ENCODE data around the gene ITGB2.

Gene ITGB2

DNA sequence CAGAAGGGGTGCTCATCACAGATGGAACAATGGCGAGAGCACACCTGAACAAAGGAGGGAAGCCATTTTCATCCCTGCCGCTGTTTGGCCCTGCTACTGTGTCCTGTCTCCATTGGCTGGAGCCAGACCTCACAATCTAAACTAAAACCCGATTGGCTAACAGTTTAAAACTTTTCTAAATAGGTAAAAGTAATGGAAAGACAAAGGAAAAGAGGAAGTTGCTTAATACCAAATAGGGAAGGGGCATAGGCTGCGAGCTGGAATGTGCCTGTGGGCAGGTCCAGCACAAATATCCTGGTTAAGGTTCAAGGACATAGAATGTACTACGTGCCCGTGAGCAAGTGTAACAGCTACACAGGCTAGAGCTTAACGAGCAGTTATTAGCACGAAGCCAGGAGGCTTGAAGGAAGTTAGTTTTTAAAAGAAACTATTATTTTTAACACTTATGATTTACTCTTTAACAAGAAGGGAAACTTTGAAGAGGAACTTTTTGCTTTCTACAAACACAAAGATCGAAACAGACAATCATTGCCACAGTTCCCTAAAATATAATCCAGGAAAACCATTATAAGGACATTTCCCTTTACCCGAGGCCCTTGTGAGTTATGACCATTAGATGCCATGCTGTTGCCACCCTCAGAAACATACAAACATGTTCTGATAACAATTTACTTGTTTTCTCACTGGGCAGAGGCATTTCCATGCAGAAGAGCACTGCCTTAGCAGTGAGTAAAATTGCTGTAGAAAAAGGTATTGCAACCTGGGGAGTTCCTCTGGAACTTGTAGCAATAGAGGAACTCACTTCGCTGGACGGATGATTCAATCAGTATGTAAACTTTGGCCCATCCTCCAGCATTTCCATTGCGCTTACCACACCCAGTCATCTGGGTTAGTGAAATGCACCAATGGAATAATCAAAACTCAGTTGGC, 42.4 kb downstream of the ITGB2 start:
- DNase-seq (ENCODE audit: low spot score): no peak

DNA sequence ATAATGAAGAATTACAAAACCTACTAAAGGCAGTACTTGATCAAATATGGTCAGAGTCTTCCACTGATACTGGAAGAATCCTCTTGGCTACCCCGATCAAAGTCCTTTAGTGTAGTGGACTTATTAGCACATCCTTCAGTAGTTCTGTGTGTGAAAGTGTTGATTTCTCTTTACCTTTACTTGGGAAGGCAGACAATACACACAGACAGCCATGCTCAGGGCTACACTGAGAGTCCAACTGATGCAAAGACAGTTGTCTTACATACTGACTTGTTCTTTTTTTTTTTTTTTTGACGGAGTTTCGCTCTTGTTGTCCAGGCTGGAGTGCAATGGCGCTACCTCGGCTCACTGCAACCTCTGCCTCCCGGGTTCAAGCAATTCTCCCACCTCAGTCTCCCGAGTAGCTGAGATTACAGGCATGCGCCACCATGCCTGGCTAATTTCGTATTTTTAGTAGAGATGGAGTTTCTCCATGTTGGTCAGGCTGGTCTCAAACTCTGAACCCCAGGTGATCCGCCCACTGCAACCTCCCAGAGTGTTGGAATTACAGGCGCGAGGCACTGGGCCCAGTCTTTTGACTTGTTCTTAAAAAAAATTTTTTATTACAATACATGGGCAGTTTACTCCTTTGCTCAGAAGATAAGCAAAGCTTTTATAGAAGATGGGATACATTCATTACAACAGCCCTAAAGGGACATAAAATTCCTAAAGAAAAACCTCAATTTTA, 43.7 kb downstream of the ITGB2 start:
- DNase-seq (ENCODE audit: low spot score): no peak
- TF ChIP-seq, protein P1, sequence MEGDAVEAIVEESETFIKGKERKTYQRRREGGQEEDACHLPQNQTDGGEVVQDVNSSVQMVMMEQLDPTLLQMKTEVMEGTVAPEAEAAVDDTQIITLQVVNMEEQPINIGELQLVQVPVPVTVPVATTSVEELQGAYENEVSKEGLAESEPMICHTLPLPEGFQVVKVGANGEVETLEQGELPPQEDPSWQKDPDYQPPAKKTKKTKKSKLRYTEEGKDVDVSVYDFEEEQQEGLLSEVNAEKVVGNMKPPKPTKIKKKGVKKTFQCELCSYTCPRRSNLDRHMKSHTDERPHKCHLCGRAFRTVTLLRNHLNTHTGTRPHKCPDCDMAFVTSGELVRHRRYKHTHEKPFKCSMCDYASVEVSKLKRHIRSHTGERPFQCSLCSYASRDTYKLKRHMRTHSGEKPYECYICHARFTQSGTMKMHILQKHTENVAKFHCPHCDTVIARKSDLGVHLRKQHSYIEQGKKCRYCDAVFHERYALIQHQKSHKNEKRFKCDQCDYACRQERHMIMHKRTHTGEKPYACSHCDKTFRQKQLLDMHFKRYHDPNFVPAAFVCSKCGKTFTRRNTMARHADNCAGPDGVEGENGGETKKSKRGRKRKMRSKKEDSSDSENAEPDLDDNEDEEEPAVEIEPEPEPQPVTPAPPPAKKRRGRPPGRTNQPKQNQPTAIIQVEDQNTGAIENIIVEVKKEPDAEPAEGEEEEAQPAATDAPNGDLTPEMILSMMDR (IDR thresholded peaks at IDR 0.05; ENCODE audit: extremely low read depth, missing control alignments): no peak

More for the DNA sequence above, 42.4 kb downstream of the ITGB2 start:
- TF ChIP-seq, protein P1 (IDR thresholded peaks at IDR 0.05; ENCODE audit: extremely low read depth, missing control alignments): no peak

DNA sequence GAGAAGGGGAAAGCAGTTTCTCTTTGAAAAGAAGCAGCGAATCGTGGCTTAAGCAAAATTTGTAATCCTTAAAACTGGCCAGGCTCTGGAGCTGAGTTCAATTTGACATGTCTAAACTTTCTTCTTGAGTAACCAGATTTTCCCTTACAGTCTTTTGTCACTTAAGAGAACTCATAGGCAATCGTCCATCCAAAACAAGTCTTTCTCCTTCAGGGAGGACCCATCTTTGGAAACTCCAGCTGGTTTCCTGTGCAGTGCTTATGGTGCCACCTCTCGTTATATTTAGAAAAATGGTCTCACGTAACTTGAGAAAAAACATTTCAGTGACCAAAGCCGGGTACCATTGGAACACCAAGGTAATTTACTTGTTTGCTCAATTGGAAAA, 45.4 kb downstream of the ITGB2 start:
- DNase-seq (ENCODE audit: low spot score): no peak
- TF ChIP-seq, protein P1 (IDR thresholded peaks at IDR 0.05; ENCODE audit: extremely low read depth, missing control alignments): no peak

DNA sequence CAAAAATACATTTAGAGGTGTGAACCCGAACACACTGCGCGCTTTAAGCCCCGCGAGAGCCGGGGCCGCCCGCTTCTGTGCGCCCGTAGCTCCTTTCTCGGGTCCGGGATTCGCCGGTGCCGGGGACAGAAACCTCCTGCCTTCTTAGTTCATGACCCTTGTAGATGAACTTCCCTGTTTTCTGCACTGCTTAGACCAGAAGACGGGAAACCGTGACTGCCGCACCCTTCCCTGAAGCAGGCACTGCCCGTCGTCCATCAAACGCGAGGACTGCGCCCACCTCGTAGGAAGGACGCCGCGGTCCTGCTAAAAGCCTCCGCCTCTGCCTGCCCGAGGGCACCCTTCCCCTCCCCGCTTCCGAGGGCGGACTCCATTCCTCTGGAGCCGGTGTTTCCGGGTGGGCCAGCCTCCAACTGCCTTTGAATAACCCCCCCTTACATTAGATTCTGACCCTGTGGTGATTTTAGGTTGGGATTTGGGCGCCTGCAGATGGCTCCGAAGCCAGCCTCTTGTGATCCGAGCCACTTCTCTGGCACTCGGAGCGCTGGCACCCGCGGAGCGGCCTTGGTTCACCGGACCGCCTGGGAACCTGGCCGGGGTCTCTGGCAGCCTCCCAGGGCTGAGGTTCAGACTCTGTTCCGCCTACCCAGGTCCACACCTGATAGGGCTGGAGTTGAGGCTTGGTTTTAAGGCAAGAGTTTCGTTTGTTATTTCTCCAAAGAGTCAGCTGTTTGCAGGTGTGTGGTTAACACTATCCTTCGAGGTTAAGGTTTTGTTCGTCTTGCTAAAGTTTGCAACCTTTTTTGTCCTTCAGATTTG, 46.0 kb downstream of the ITGB2 start:
- DNase-seq (ENCODE audit: low spot score): no peak
- TF ChIP-seq, protein P1 (IDR thresholded peaks at IDR 0.05; ENCODE audit: extremely low read depth, missing control alignments): no peak

DNA sequence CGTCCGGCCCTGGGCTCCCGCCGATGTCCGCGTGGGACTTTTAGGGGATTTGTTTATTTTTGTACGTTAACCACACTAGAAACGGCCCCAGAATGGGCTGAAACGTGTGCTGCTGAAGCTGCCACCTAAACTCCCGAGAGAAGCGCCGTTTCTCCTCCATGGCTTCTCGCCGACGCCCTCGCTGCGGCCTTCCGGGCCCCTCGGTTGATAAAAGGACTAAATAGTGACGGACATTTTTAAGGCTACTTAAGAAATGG, 46.5 kb downstream of the ITGB2 start:
- no peak for DNase-seq (ENCODE audit: low spot score)
- TF ChIP-seq, protein P1 (IDR thresholded peaks at IDR 0.05; ENCODE audit: extremely low read depth, missing control alignments): no peak

DNA sequence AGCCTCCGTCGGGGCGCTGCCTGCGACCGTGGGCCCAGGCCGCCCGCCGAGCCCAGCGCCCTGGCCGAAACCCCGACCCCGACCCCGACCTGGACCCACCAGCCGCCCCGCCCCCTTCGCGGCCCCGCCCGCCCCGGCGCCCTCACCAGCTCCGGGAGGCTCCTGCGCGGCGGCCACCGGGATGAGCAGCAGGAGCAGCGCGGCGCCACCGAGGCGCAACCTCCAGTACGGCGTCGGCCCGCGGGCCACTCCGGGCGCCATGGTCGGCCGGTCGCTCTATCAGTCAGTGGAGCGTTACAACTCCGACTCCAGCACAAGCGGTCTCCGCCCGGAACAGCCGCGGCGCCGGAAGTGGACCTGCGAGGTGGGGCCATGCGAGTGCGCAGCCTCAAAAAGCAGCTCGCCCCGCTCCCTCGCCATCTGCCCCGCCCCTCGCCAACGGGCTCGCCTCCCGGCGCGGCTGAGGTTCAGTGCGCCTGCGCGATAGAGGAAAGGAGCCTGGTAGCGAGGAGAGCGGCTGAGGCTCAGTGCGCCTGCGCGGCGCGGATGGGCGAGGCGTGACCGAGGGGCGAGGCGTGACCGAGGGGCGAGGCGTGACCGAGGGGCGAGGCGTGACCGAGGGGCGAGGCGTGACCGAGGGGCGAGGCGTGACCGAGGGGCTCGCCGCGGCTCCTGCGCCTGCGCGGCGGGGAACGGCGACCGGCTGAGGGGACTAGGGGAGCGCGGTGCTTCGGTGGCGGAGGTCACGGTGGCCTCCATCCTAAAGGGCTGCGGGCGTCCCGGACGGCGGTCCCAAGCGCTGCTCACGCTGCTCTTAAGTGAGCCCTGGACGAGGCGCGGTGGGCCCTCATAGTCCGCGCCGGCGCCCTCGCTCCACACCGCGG, 47.1 kb downstream of the ITGB2 start, which contains the start of gene PTTG1IP:
PTTG1IP (minus strand) TSS at position 335 of the 884 bp plus-strand sequence; CDS start at position 261, 74 bp downstream.
- TF ChIP-seq, protein P1 (IDR thresholded peaks at IDR 0.05; ENCODE audit: extremely low read depth, missing control alignments): no peak
- peak; percentile 100 for DNase-seq (ENCODE audit: low spot score)

Data from GM20000 (cell line).